ENCODE results near the gene TGFBR1. TPM values are rescaled to one million over a fixed set of nuclear protein-coding genes. Genes with fewer than 3 reads are reported as not detected.

The TGFBR1 gene
- total RNA-seq, 1 donor from 2014 or later = 78.8 TPM

GRCh38 chr9:99073347-99073746 is 31.6 kb upstream of the TGFBR1 start:
- TF ChIP-seq CTCF (IDR thresholded peaks at IDR 0.05) = no peak
- DNase-seq = no peak
- Histone ChIP-seq H3K4me3 (no peak overlapping the region), H3K36me3 (no peaks in the 10 kb centered on the region), H3K27ac (no peak overlapping the region), H3K9me3 (no peaks in the 10 kb centered on the region), H3K27me3 (ENCODE audit: low read depth) (no peaks in the 10 kb centered on the region), H3K4me1 (peaks cover 40% of the 10 kb centered on the region)
- ATAC-seq = no peak
- intact Hi-C loops (cut with DNase I) = no loop called here

GRCh38 chr9:99073985-99074901 is 30.7 kb upstream of the TGFBR1 start:
- ATAC-seq (no peak), DNase-seq (no peak)
- Histone ChIP-seq H3K9me3 (no peaks in the 10 kb centered on the region), H3K4me3 (no peak overlapping the region), H3K27me3 (ENCODE audit: low read depth) (no peaks in the 10 kb centered on the region), H3K4me1 (peaks cover 40% of the 10 kb centered on the region), H3K36me3 (no peaks in the 10 kb centered on the region), H3K27ac (no peak overlapping the region)
- intact Hi-C loops (cut with DNase I) = no loop called here
- no peak for TF ChIP-seq CTCF (IDR thresholded peaks at IDR 0.05)

GRCh38 chr9:99074902-99075245 is 30.0 kb upstream of the TGFBR1 start:
- H3K4me3 ChIP-seq = no peak overlapping the region
- intact Hi-C loops (cut with DNase I) = no loop called here
- DNase-seq (no peak), ATAC-seq (no peak)
- no peaks in the 10 kb centered on the region for H3K27me3 ChIP-seq (ENCODE audit: low read depth)
- H3K27ac ChIP-seq = no peak overlapping the region
- H3K4me1 ChIP-seq = peaks cover 34% of the 10 kb centered on the region
- H3K36me3 ChIP-seq = no peaks in the 10 kb centered on the region
- H3K9me3 ChIP-seq = no peaks in the 10 kb centered on the region
- no peak for TF ChIP-seq CTCF (IDR thresholded peaks at IDR 0.05)

- no peak for TF ChIP-seq CTCF (IDR thresholded peaks at IDR 0.05)
- no peaks in the 10 kb centered on the region for H3K27me3 ChIP-seq (ENCODE audit: low read depth)
- peaks cover 30% of the 10 kb centered on the region for H3K4me1 ChIP-seq
- H3K9me3 ChIP-seq = no peaks in the 10 kb centered on the region
- no peak overlapping the region for H3K27ac ChIP-seq
- ATAC-seq = no peak
- intact Hi-C loops (cut with DNase I) = no loop called here
- H3K36me3 ChIP-seq = no peaks in the 10 kb centered on the region
- H3K4me3 ChIP-seq = no peak overlapping the region
- no peak for DNase-seq
These were observed 29.5 kb upstream of the TGFBR1 start for GRCh38 chr9:99075246-99075912.

GRCh38 chr9:99076030-99076429 is 28.9 kb upstream of the TGFBR1 start:
- intact Hi-C loops (cut with DNase I) = no loop called here
- Histone ChIP-seq H3K9me3 (no peaks in the 10 kb centered on the region), H3K4me1 (peaks cover 24% of the 10 kb centered on the region), H3K27ac (no peak overlapping the region), H3K27me3 (ENCODE audit: low read depth) (no peaks in the 10 kb centered on the region), H3K36me3 (no peaks in the 10 kb centered on the region), H3K4me3 (no peak overlapping the region)
- TF ChIP-seq CTCF (IDR thresholded peaks at IDR 0.05) = no peak
- DNase-seq (no peak), ATAC-seq (no peak)
